GM19467 (cell line): ENCODE results near the gene MAP4.
"Not testable (repeated sequence)": the region's sequence is repeated elsewhere in the genome, so short reads cannot be mapped to it uniquely, and the experiment has no call there.

Experiments
- ATAC-seq: cut with Tn5 transposase; IDR thresholded peaks from one replicate; pipeline ENCODE4 v1.9.1; 2021; ENCODE audit warnings: mild to moderate bottlenecking, moderate library complexity; ENCODE audit not compliant: unreplicated experiment

MAP4 gene

GRCh38 chr3:48014358-48014757 is 1.9 kb downstream of the MAP4 start:
- no peak for ATAC-seq

GRCh38 chr3:48013288-48013980 is 2.8 kb downstream of the MAP4 start:
- no peak for ATAC-seq

- no peak for ATAC-seq
Observed at GRCh38 chr3:48012659-48013058, 3.6 kb downstream of the MAP4 start.

GRCh38 chr3:48008066-48008465 is 8.2 kb downstream of the MAP4 start:
- not testable (repeated sequence) for ATAC-seq

GRCh38 chr3:48007361-48007760 is 8.9 kb downstream of the MAP4 start:
- not testable (repeated sequence) for ATAC-seq

GRCh38 chr3:48006794-48007193 is 9.4 kb downstream of the MAP4 start:
- not testable (repeated sequence) for ATAC-seq

- no peak for ATAC-seq
Observed at GRCh38 chr3:48004694-48005093, 11.5 kb downstream of the MAP4 start.

GRCh38 chr3:48002787-48003186 is 13.4 kb downstream of the MAP4 start:
- ATAC-seq, result no peak

GRCh38 chr3:48001991-48002390 is 14.2 kb downstream of the MAP4 start:
- no peak for ATAC-seq

GRCh38 chr3:48000212-48000611 is 16.0 kb downstream of the MAP4 start:
- ATAC-seq, result no peak

GRCh38 chr3:47996440-47996839 is 19.8 kb downstream of the MAP4 start:
- no peak for ATAC-seq

- no peak for ATAC-seq
Observed at GRCh38 chr3:47994180-47994579, 22.0 kb downstream of the MAP4 start.

- no peak for ATAC-seq
Observed at GRCh38 chr3:47991341-47991740, 24.9 kb downstream of the MAP4 start.

- ATAC-seq, result no peak
Observed at GRCh38 chr3:47989981-47990440, 26.2 kb downstream of the MAP4 start.

GRCh38 chr3:47985381-47985780 is 30.8 kb downstream of the MAP4 start:
- ATAC-seq, result no peak

GRCh38 chr3:47984075-47984728 is 32.0 kb downstream of the MAP4 start:
- ATAC-seq, result no peak

GRCh38 chr3:47980795-47981194 is 35.4 kb downstream of the MAP4 start:
- no peak for ATAC-seq

GRCh38 chr3:47979070-47979469 is 37.1 kb downstream of the MAP4 start:
- no peak for ATAC-seq

GRCh38 chr3:47978386-47978785 is 37.8 kb downstream of the MAP4 start:
- ATAC-seq, result no peak

GRCh38 chr3:47976135-47976732 is 40.0 kb downstream of the MAP4 start:
- ATAC-seq, result no peak

- ATAC-seq, result no peak
Observed at GRCh38 chr3:47974974-47975470, 41.2 kb downstream of the MAP4 start.

GRCh38 chr3:47971081-47971480 is 45.1 kb downstream of the MAP4 start:
- ATAC-seq, result no peak
